ENCODE results near the gene ANKRD36C. TPM values are rescaled to one million over a fixed set of nuclear protein-coding genes. Genes with fewer than 3 reads are reported as not detected.
"Not testable (repeated sequence)": the region's sequence is repeated elsewhere in the genome, so short reads cannot be mapped to it uniquely, and the experiment has no call there.

The ANKRD36C gene
- total RNA-seq (239 TPM), polyA plus RNA-seq (2.6 TPM)

GRCh38 chr2:95991351-95992094 is at the start of gene ANKRD36C:
Gene ANKRD36C (minus strand): TSS chr2:95991824. CDS start chr2:95991708, 116 bp downstream.
- peak within 1 kb of the TSS; percentile 77 for H3K4me3 ChIP-seq (ENCODE audit: low read depth, low read length)
- not testable (repeated sequence) for DNase-seq (ENCODE audit: extremely low spot score); H3K36me3 ChIP-seq (ENCODE audit: insufficient read depth); H3K4me1 ChIP-seq (ENCODE audit: insufficient read depth)
- WGBS: under 1% methylated on average over 31 of the region's 56 CpGs
- peak within 1 kb of the TSS; percentile 87 for H3K27ac ChIP-seq (ENCODE audit: low read depth)

GRCh38 chr2:96035554-96035953 is 43.9 kb upstream of the ANKRD36C start:
- no CpG with 5 or more reads among the region's 14 CpGs for WGBS
- not testable (repeated sequence) for H3K4me1 ChIP-seq (ENCODE audit: insufficient read depth); DNase-seq (ENCODE audit: extremely low spot score); H3K36me3 ChIP-seq (ENCODE audit: insufficient read depth); H3K27ac ChIP-seq (ENCODE audit: low read depth); H3K4me3 ChIP-seq (ENCODE audit: low read depth, low read length)

- not testable (repeated sequence) for H3K36me3 ChIP-seq (ENCODE audit: insufficient read depth); H3K4me3 ChIP-seq (ENCODE audit: low read depth, low read length)
- WGBS: no CpG with 5 or more reads among the region's 34 CpGs
These were observed 43.2 kb upstream of the ANKRD36C start, which contains the start of gene GPAT2 for GRCh38 chr2:96034792-96035191. Gene GPAT2 (minus strand): TSS chr2:96034916. CDS start chr2:96032359, 2,557 bp downstream.

GRCh38 chr2:96033997-96034396 is 42.4 kb upstream of the ANKRD36C start:
- not testable (repeated sequence) for DNase-seq (ENCODE audit: extremely low spot score); H3K4me3 ChIP-seq (ENCODE audit: low read depth, low read length); H3K27ac ChIP-seq (ENCODE audit: low read depth); H3K4me1 ChIP-seq (ENCODE audit: insufficient read depth); H3K36me3 ChIP-seq (ENCODE audit: insufficient read depth)
- WGBS: no CpG with 5 or more reads among the region's 9 CpGs

More at GRCh38 chr2:96034792-96035191, 43.2 kb upstream of the ANKRD36C start, which contains the start of gene GPAT2:
- H3K4me1 ChIP-seq (ENCODE audit: insufficient read depth); H3K27ac ChIP-seq (ENCODE audit: low read depth); DNase-seq (ENCODE audit: extremely low spot score): not testable (repeated sequence)

GRCh38 chr2:96027725-96028325 is 36.2 kb upstream of the ANKRD36C start:
- not testable (repeated sequence) for H3K27ac ChIP-seq (ENCODE audit: low read depth); H3K36me3 ChIP-seq (ENCODE audit: insufficient read depth); DNase-seq (ENCODE audit: extremely low spot score); H3K4me1 ChIP-seq (ENCODE audit: insufficient read depth); H3K4me3 ChIP-seq (ENCODE audit: low read depth, low read length)
- WGBS: no CpG with 5 or more reads among the region's 16 CpGs

- WGBS: 92% methylated on average over 6 of the region's 6 CpGs
- H3K4me3 ChIP-seq (ENCODE audit: low read depth, low read length); H3K4me1 ChIP-seq (ENCODE audit: insufficient read depth); DNase-seq (ENCODE audit: extremely low spot score); H3K36me3 ChIP-seq (ENCODE audit: insufficient read depth); H3K27ac ChIP-seq (ENCODE audit: low read depth): not testable (repeated sequence)
These were observed 34.1 kb upstream of the ANKRD36C start for GRCh38 chr2:96025755-96026154.

- WGBS: 85% methylated on average over 4 of the region's 4 CpGs
- DNase-seq (ENCODE audit: extremely low spot score): no peak
- H3K4me3 ChIP-seq (ENCODE audit: low read depth, low read length): no peak overlapping the region
- H3K36me3 ChIP-seq (ENCODE audit: insufficient read depth): no peaks in the 10 kb centered on the region
- H3K4me1 ChIP-seq (ENCODE audit: insufficient read depth): no peaks in the 10 kb centered on the region
- no peak overlapping the region for H3K27ac ChIP-seq (ENCODE audit: low read depth)
These were observed 33.5 kb upstream of the ANKRD36C start for GRCh38 chr2:96025194-96025492.

GRCh38 chr2:96024336-96025193 is 32.9 kb upstream of the ANKRD36C start:
- Histone ChIP-seq H3K4me3 (ENCODE audit: low read depth, low read length) (no peak overlapping the region), H3K4me1 (ENCODE audit: insufficient read depth) (no peaks in the 10 kb centered on the region), H3K36me3 (ENCODE audit: insufficient read depth) (no peaks in the 10 kb centered on the region), H3K27ac (ENCODE audit: low read depth) (no peak overlapping the region)
- no peak for DNase-seq (ENCODE audit: extremely low spot score)
- WGBS: 84% methylated on average over 27 of the region's 27 CpGs

GRCh38 chr2:96023701-96024100 is 32.1 kb upstream of the ANKRD36C start:
- not testable (repeated sequence) for DNase-seq (ENCODE audit: extremely low spot score); H3K36me3 ChIP-seq (ENCODE audit: insufficient read depth); H3K4me3 ChIP-seq (ENCODE audit: low read depth, low read length); H3K4me1 ChIP-seq (ENCODE audit: insufficient read depth); H3K27ac ChIP-seq (ENCODE audit: low read depth)
- 89% methylated on average over 7 of the region's 7 CpGs for WGBS

GRCh38 chr2:96022701-96023447 is 31.2 kb upstream of the ANKRD36C start:
- 52% methylated on average over 14 of the region's 19 CpGs for WGBS
- peak; percentile 51 for DNase-seq (ENCODE audit: extremely low spot score)
- not testable (repeated sequence) for H3K27ac ChIP-seq (ENCODE audit: low read depth); H3K36me3 ChIP-seq (ENCODE audit: insufficient read depth); H3K4me1 ChIP-seq (ENCODE audit: insufficient read depth); H3K4me3 ChIP-seq (ENCODE audit: low read depth, low read length)

GRCh38 chr2:96022126-96022525 is 30.5 kb upstream of the ANKRD36C start:
- not testable (repeated sequence) for H3K27ac ChIP-seq (ENCODE audit: low read depth); H3K36me3 ChIP-seq (ENCODE audit: insufficient read depth); DNase-seq (ENCODE audit: extremely low spot score); H3K4me1 ChIP-seq (ENCODE audit: insufficient read depth); H3K4me3 ChIP-seq (ENCODE audit: low read depth, low read length)
- 81% methylated on average over 7 of the region's 7 CpGs for WGBS

GRCh38 chr2:96021142-96021541 is 29.5 kb upstream of the ANKRD36C start:
- not testable (repeated sequence) for H3K36me3 ChIP-seq (ENCODE audit: insufficient read depth); H3K4me3 ChIP-seq (ENCODE audit: low read depth, low read length); DNase-seq (ENCODE audit: extremely low spot score); H3K4me1 ChIP-seq (ENCODE audit: insufficient read depth); H3K27ac ChIP-seq (ENCODE audit: low read depth)
- WGBS: 90% methylated on average over 4 of the region's 4 CpGs

GRCh38 chr2:96019909-96020590 is 28.4 kb upstream of the ANKRD36C start:
- not testable (repeated sequence) for H3K4me1 ChIP-seq (ENCODE audit: insufficient read depth); H3K36me3 ChIP-seq (ENCODE audit: insufficient read depth); DNase-seq (ENCODE audit: extremely low spot score); H3K4me3 ChIP-seq (ENCODE audit: low read depth, low read length); H3K27ac ChIP-seq (ENCODE audit: low read depth)
- WGBS: 66% methylated on average over 4 of the region's 9 CpGs

Measured in urinary bladder (tissue), 4 donors.